ENCODE data around the gene ATP11B.
A peak's percentile ranks its signal among the peaks of the same experiment; 100 is the strongest.
"Not testable (repeated sequence)": the region's sequence is repeated elsewhere in the genome, so short reads cannot be mapped to it uniquely, and the experiment has no call there.

ATP11B gene

DNA sequence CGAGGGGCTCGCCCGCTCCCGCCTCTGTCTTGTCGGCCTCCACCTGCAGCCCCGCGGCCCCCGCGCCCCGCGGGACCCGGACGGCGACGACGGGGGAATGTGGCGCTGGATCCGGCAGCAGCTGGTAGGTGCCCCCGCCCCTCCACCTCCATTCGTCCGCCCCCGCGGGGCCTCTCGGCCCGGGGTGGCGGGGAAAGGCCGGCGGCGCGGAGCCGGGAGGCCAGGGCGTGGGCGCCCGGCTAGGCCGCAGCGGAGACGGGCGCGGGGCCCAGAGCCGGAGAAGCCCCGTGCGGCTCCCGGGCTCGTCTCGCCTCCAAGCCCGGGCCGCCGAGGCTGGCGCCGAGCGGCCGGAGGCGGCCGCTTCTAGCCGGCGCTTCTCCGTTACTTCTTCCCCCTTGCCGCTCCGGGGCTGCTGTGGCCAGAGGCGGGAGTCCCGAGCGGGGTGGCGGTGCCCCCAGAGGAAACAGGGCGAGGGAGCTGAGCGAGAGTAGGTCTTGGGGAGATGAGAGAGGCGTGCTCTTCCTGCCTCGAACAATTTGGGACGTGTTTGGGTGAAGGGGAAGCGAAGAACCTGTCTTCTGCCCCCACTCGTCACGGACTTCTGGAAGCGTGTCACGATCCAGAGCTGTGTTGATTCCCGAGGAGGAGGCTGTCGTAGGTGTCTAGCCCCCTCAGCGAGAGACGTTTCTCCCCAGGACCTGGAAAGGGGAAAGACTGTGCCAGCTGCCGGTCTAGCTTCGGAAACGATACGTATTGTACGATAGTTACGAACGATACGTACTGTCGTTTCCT, 555 bp downstream of the ATP11B start:
- CTCF ChIA-PET: interaction anchor here (1.0 to 1.4 kb wide), 3 partner anchors 43 to 79 kb away, joined by 3 read pairs; no protein-coding TSS in a partner anchor

DNA sequence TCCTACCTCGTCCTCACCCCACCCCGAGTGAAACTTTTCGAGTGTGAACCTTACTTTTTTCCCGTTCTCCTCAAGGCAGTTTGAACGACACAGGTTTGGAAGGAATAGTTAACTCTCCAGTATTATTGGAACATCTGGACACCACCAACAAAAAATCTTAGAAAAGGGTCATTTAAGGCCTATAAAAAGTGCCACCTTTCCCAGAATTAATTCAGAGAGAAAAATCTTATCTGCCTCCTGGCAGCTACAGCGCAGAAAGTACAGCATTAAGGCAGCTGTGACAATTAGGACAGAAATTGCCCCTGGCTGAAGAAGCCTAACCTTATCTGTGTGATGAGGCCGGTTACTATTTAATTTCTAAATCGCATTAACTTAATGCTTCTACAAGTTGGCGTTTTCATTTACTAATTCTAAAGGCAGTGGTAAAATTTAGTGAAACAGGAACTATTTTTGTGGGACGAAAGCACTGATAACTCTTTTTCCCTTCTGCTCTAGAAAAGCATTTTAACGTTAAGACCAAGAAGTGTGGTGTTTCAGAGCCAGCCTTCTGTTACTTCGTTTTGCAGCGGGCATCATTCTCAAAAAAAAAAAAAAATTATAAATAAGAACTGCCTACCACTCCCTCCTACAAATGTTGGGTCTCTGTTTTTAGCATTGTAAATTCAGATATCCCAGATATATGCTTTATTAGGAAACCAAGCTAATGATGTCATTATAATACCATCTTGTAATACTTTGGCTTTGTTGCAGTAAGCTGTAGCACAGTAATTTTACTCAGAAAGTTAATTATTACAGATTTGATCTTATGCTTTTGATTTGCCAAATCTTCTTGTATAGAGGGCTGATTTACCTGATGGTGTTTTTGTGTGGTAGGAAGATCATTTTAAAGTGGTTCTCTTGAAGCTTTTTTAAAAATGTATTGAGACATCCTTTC, 1.4 kb downstream of the ATP11B start:
- CTCF ChIA-PET: interaction anchor here (0.6 to 1.4 kb wide), 5 partner anchors 34 to 110 kb away, joined by 3 to 4 read pairs (median 4); no protein-coding TSS in a partner anchor
- no peak for DNase-seq (ENCODE audit: low spot score)
- TF ChIP-seq, protein P1, sequence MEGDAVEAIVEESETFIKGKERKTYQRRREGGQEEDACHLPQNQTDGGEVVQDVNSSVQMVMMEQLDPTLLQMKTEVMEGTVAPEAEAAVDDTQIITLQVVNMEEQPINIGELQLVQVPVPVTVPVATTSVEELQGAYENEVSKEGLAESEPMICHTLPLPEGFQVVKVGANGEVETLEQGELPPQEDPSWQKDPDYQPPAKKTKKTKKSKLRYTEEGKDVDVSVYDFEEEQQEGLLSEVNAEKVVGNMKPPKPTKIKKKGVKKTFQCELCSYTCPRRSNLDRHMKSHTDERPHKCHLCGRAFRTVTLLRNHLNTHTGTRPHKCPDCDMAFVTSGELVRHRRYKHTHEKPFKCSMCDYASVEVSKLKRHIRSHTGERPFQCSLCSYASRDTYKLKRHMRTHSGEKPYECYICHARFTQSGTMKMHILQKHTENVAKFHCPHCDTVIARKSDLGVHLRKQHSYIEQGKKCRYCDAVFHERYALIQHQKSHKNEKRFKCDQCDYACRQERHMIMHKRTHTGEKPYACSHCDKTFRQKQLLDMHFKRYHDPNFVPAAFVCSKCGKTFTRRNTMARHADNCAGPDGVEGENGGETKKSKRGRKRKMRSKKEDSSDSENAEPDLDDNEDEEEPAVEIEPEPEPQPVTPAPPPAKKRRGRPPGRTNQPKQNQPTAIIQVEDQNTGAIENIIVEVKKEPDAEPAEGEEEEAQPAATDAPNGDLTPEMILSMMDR (conservative IDR thresholded peaks at IDR 0.05; ENCODE audit: low read depth): no peak
- H3K27ac ChIP-seq: peak overlapping the region; percentile 87
- POLR2A ChIA-PET (ENCODE audit: low non-redundant PET): no interaction called here

More for the DNA sequence above, 555 bp downstream of the ATP11B start:
- peak overlapping the region; percentile 87 for H3K27ac ChIP-seq
- DNase-seq (ENCODE audit: low spot score): peak; percentile 46
- TF ChIP-seq, protein P1 (conservative IDR thresholded peaks at IDR 0.05; ENCODE audit: low read depth): no peak
- POLR2A ChIA-PET (ENCODE audit: low non-redundant PET): no interaction called here

DNA sequence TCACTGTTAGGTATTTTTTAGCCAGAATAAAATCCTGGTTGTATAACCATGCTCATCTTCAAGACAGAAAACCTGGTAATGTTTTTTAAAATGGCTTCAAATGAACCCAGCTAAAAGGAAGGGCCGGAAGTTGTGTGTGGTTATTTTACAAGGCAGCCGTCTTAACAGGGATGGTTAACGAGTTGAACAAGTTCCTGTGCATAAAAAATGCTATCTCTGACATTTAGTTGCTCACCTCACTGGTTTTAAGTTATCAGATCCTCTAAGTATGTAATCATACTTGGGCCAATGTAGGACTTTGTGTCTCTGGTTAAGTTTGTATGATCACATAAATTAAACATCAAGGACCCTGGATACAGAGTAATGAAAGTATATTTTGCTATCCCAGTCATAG, 2.1 kb downstream of the ATP11B start:
- DNase-seq (ENCODE audit: low spot score): peak; percentile 36
- H3K27ac ChIP-seq: no peak overlapping the region
- CTCF ChIA-PET: interaction anchor here (0.6 to 1.4 kb wide), 4 partner anchors 34 to 1094 kb away, joined by 3 to 4 read pairs (median 4); no protein-coding TSS in a partner anchor

DNA sequence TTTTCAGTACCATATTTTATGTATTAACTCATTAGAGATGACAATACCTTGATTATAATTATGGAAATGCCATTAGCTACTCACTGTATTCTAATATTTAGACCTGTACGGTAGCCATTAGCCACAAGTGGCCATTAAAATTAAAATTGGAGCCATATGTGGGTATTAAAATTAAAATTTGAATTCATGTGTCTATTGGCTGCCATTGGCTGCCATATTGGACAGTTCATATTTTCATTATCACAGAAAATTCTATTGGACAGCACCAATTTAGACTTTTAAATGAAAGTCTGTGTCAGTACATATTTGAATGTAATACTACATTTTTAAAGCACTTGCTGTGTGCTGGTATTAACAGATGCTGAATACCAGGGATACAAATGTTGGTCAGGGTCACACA, 3.0 kb downstream of the ATP11B start:
- no peak for DNase-seq (ENCODE audit: low spot score)
- TF ChIP-seq, protein P1 (conservative IDR thresholded peaks at IDR 0.05; ENCODE audit: low read depth): no peak
- H3K27ac ChIP-seq: no peak overlapping the region
- CTCF ChIA-PET: interaction anchor here (0.5 kb wide), 1 partner anchor 121 kb away, joined by 3 read pairs; no protein-coding TSS in a partner anchor
- POLR2A ChIA-PET (ENCODE audit: low non-redundant PET): no interaction called here

More for the DNA sequence above, 2.1 kb downstream of the ATP11B start:
- TF ChIP-seq, protein P1 (conservative IDR thresholded peaks at IDR 0.05; ENCODE audit: low read depth): no peak
- POLR2A ChIA-PET (ENCODE audit: low non-redundant PET): no interaction called here

DNA sequence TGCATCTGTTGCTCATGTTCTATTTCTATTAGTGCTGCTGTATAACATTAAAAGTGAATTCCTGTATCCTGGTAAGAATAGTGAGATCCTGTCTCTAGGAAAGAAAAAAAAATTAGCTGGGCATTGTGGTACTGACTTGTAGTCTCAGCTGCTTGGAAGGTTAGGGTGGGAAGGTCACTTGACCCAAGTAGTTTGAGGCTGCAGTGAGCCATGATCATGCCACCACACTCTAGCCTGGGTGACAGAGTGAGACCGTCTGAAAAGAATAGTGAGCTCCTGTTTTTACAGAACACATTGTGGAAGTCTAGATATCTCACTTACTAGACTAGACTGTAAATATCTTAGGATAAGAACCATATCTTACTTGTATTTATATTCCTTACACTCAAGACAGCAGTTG, 4.6 kb downstream of the ATP11B start:
- POLR2A ChIA-PET (ENCODE audit: low non-redundant PET): no interaction called here
- CTCF ChIA-PET: no interaction called here
- TF ChIP-seq, protein P1 (conservative IDR thresholded peaks at IDR 0.05; ENCODE audit: low read depth): no peak
- no peak overlapping the region for H3K27ac ChIP-seq
- DNase-seq (ENCODE audit: low spot score): no peak

DNA sequence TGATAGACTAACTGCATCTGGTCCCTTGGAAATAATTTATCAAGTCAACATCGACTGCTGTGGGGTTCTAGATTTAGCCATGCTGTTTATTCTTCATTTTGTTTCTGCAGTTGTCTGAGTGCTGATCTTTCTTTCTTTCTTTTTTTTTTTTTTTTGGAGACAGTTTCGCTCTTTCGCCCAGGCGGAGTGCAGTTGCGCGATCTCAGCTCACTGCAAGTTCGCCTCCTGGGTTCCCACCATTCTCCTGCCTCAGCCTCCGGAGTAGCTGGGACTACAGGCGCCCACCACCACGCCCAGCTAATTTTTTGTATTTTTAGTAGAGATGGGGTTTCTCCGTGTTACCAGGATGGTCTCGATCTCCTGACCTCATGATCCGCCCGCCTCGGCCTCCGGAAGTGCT, 5.8 kb downstream of the ATP11B start:
- POLR2A ChIA-PET (ENCODE audit: low non-redundant PET); DNase-seq (ENCODE audit: low spot score); CTCF ChIA-PET; H3K27ac ChIP-seq: not testable (repeated sequence)
